Mucosa of stomach (tissue), 1 donor: ENCODE results near the gene KLF9.
A peak's percentile ranks its signal among the peaks of the same experiment; 100 is the strongest.

ENCODE experiments used
- H3K27me3 ChIP-seq: one replicate; pipeline ENCODE4 v1.7.0; 2013; ENCODE audit warnings: mild to moderate bottlenecking, low read length; ENCODE audit not compliant: control insufficient read depth, insufficient read depth
- H3K36me3 ChIP-seq: one replicate; pipeline ENCODE4 v1.7.0; 2013; ENCODE audit warnings: low read length; ENCODE audit not compliant: control insufficient read depth, insufficient read depth
- H3K4me1 ChIP-seq: one replicate; pipeline ENCODE4 v1.7.0; 2013; ENCODE audit warnings: mild to moderate bottlenecking, low read length; ENCODE audit not compliant: control insufficient read depth, insufficient read depth
- H3K4me3 ChIP-seq: one replicate; pipeline ENCODE4 v1.7.0; 2013; ENCODE audit warnings: low read length
- H3K9ac ChIP-seq: one replicate; pipeline ENCODE4 v1.7.0; 2013; ENCODE audit warnings: mild to moderate bottlenecking, low read length, moderate library complexity
- H3K9me3 ChIP-seq: one replicate; pipeline ENCODE4 v1.7.0; 2013; ENCODE audit warnings: mild to moderate bottlenecking, low read length, moderate library complexity; ENCODE audit not compliant: control insufficient read depth
- donor health status: Pancreatic carcinoma.

The KLF9 gene

GRCh38 chr9:70413799-70414775, at the start of gene KLF9:
Gene KLF9, minus strand, starts transcription at chr9:70414657. Its CDS starts 1,294 bp downstream, at chr9:70413363.
- H3K4me3 ChIP-seq, result peak within 1 kb of the TSS; percentile 43
- no peaks in the 10 kb centered on the region for H3K27me3 ChIP-seq
- peak within 1 kb of the TSS; percentile 100 for H3K9ac ChIP-seq
- H3K36me3 ChIP-seq, result no peaks in the 10 kb centered on the region
- H3K4me1 ChIP-seq, result peaks cover 29% of the 10 kb centered on the region
- no peaks in the 10 kb centered on the region for H3K9me3 ChIP-seq

DNA sequence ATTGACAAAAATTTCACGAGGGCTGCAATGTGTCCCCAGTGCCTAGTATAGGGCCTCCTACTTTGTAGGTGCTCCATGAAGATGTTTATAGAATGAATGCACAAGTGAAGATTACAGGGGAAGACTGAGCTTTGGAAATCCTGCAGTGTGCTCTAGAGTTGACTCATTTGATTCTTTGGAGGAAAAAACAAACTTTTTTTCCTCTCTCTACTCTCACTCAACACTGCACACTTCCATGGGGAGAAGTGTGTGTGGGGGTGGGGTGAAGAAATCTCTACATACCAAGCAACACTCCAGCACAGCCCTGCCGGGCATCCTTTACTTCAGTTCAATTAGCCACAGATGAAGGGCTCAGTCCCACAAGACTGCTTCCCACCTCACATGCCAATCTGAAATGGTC, 49.4 kb upstream of the KLF9 start:
- no peaks in the 10 kb centered on the region for H3K36me3 ChIP-seq
- H3K4me1 ChIP-seq, result peaks cover 14% of the 10 kb centered on the region
- H3K9ac ChIP-seq, result no peak overlapping the region
- H3K9me3 ChIP-seq, result no peaks in the 10 kb centered on the region
- H3K4me3 ChIP-seq, result no peak overlapping the region
- H3K27me3 ChIP-seq, result no peaks in the 10 kb centered on the region

- H3K9ac ChIP-seq, result no peak overlapping the region
- peaks cover 5% of the 10 kb centered on the region for H3K4me1 ChIP-seq
- no peaks in the 10 kb centered on the region for H3K27me3 ChIP-seq
- no peaks in the 10 kb centered on the region for H3K9me3 ChIP-seq
- H3K4me3 ChIP-seq, result no peak overlapping the region
- H3K36me3 ChIP-seq, result no peaks in the 10 kb centered on the region
Observed at GRCh38 chr9:70462300-70462699, 47.8 kb upstream of the KLF9 start.

DNA sequence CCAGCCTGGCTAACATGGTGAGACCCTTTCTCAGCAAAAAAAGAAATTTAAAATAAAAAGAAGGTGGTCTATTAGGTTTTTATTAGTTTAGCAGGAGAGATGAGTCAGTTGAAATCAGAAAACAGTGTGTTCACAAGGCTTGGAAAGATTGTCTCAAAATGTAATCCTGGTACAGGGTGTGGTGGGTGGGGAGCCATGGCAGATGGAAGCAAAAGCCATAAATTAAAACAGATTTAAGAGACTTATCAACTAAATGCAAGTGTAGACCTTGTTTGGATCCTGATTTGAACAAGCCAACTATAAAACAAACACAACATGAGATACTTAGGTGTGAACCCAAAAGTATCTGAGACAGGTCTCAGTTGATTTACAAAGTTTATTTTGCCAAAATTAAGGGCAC, 42.8 kb upstream of the KLF9 start:
- Histone ChIP-seq H3K9me3 (no peaks in the 10 kb centered on the region), H3K4me3 (no peak overlapping the region), H3K36me3 (no peaks in the 10 kb centered on the region), H3K27me3 (no peaks in the 10 kb centered on the region), H3K4me1 (peaks cover 12% of the 10 kb centered on the region), H3K9ac (no peak overlapping the region)

GRCh38 chr9:70455993-70456704, 41.7 kb upstream of the KLF9 start:
- Histone ChIP-seq H3K36me3 (no peaks in the 10 kb centered on the region), H3K9ac (no peak overlapping the region), H3K27me3 (no peaks in the 10 kb centered on the region), H3K4me3 (no peak overlapping the region), H3K9me3 (no peaks in the 10 kb centered on the region), H3K4me1 (peaks cover 12% of the 10 kb centered on the region)

- peaks cover 12% of the 10 kb centered on the region for H3K4me1 ChIP-seq
- no peak overlapping the region for H3K4me3 ChIP-seq
- no peak overlapping the region for H3K9ac ChIP-seq
- H3K27me3 ChIP-seq, result no peaks in the 10 kb centered on the region
- no peaks in the 10 kb centered on the region for H3K9me3 ChIP-seq
- no peaks in the 10 kb centered on the region for H3K36me3 ChIP-seq
Observed at GRCh38 chr9:70452365-70452764, 37.9 kb upstream of the KLF9 start.

- no peak overlapping the region for H3K4me3 ChIP-seq
- H3K4me1 ChIP-seq, result peaks cover 12% of the 10 kb centered on the region
- H3K9ac ChIP-seq, result no peak overlapping the region
- no peaks in the 10 kb centered on the region for H3K9me3 ChIP-seq
- no peaks in the 10 kb centered on the region for H3K27me3 ChIP-seq
- no peaks in the 10 kb centered on the region for H3K36me3 ChIP-seq
Observed at GRCh38 chr9:70451765-70452164, 37.3 kb upstream of the KLF9 start.

- H3K9ac ChIP-seq, result no peak overlapping the region
Observed at GRCh38 chr9:70450738-70451137, 36.3 kb upstream of the KLF9 start.

GRCh38 chr9:70449461-70449860, 35.0 kb upstream of the KLF9 start:
- no peak overlapping the region for H3K4me3 ChIP-seq
- no peaks in the 10 kb centered on the region for H3K27me3 ChIP-seq
- no peaks in the 10 kb centered on the region for H3K4me1 ChIP-seq

More at GRCh38 chr9:70450738-70451137, 36.3 kb upstream of the KLF9 start:
- Histone ChIP-seq H3K9me3 (no peaks in the 10 kb centered on the region), H3K4me3 (no peak overlapping the region), H3K27me3 (no peaks in the 10 kb centered on the region), H3K36me3 (no peaks in the 10 kb centered on the region), H3K4me1 (peaks cover 3% of the 10 kb centered on the region)

GRCh38 chr9:70448919-70449318, 34.5 kb upstream of the KLF9 start:
- no peak overlapping the region for H3K4me3 ChIP-seq
- no peak overlapping the region for H3K9ac ChIP-seq
- H3K9me3 ChIP-seq, result no peaks in the 10 kb centered on the region
- no peaks in the 10 kb centered on the region for H3K27me3 ChIP-seq
- no peaks in the 10 kb centered on the region for H3K36me3 ChIP-seq
- no peaks in the 10 kb centered on the region for H3K4me1 ChIP-seq

More at GRCh38 chr9:70449461-70449860, 35.0 kb upstream of the KLF9 start:
- Histone ChIP-seq H3K36me3 (no peaks in the 10 kb centered on the region), H3K9ac (no peak overlapping the region), H3K9me3 (no peaks in the 10 kb centered on the region)

- no peak overlapping the region for H3K9ac ChIP-seq
- H3K9me3 ChIP-seq, result no peaks in the 10 kb centered on the region
- no peaks in the 10 kb centered on the region for H3K4me1 ChIP-seq
- no peaks in the 10 kb centered on the region for H3K36me3 ChIP-seq
- H3K4me3 ChIP-seq, result no peak overlapping the region
- no peaks in the 10 kb centered on the region for H3K27me3 ChIP-seq
Observed at GRCh38 chr9:70444904-70445303, 30.4 kb upstream of the KLF9 start.

GRCh38 chr9:70442328-70442848, 27.9 kb upstream of the KLF9 start:
- Histone ChIP-seq H3K9ac (no peak overlapping the region), H3K4me1 (peaks cover 12% of the 10 kb centered on the region), H3K9me3 (no peaks in the 10 kb centered on the region), H3K36me3 (no peaks in the 10 kb centered on the region), H3K27me3 (no peaks in the 10 kb centered on the region), H3K4me3 (no peak overlapping the region)
